Measurements from ENCODE around the gene NRF1.

Gene NRF1

DNA sequence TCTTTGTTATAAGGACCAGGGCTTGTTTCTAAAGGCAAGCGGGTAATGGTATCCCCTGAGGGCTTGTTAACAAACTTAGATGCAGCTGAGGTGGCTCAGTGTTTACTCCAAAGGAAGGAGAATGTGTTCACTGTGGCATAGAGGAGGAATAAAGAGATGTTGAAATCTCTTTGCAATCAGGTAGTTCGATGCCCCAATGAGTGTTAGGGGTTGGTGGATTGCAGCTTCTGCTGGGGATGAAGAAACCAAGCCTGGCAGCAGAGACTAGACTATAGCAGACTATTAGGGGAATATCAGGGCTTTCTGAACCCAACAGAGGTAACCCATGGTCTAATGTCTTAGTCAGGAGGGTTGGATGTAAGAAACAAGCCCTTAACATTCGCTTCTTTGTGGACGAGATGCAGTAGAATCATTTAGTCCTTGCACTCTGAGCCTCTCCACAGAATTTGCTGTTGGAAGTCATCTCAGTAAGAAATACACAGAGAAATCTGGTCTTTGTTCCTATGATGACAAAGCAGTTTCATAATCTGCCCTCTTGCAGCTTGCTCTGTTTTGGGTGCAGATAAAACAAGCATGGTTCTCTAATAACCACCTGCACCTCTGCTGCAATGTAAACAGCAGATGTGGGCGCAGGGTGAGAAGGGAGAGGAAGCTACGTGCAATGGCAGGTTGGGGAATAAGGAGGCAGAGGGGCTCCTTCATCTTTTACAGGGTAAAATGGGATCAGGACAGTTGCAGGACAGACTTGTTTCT, 108.6 kb downstream of the NRF1 start:
- H3K4me3 ChIP-seq (ENCODE audit: low read depth, low read length), result no peak overlapping the region
- DNase-seq (ENCODE audit: low read depth), result no peak

GRCh38 chr7:129721068-129721467, 109.5 kb downstream of the NRF1 start:
- no peak for DNase-seq (ENCODE audit: low read depth)
- no peak overlapping the region for H3K4me3 ChIP-seq (ENCODE audit: low read depth, low read length)

- no peak for DNase-seq (ENCODE audit: low read depth)
- H3K4me3 ChIP-seq (ENCODE audit: low read depth, low read length), result no peak overlapping the region
Observed at GRCh38 chr7:129723679-129724078, 112.2 kb downstream of the NRF1 start.

- DNase-seq (ENCODE audit: low read depth), result no peak
- H3K4me3 ChIP-seq (ENCODE audit: low read depth, low read length), result no peak overlapping the region
Observed at GRCh38 chr7:129724796-129725195, 113.3 kb downstream of the NRF1 start.

GRCh38 chr7:129728875-129729467, 117.5 kb downstream of the NRF1 start:
- no peak overlapping the region for H3K4me3 ChIP-seq (ENCODE audit: low read depth, low read length)
- DNase-seq (ENCODE audit: low read depth), result no peak

DNA sequence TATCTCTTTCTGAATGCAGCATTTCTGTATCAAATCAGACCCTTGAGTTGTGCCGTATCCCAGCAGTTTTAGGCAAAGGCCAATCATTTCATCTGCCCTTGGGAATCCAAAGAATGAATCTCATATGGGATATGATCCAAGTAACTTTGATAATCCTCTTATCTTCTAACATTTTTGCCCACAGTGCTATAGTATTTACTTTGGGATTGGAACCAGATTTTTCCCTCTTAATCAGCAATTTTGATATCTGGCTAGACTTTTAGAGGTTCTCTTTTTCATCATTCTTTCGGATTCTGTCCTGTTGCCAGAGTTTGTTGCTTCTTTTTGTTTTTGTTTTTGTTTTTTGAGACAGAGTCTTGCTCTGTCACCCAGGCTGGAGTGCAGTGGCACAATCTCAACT, 118.0 kb downstream of the NRF1 start:
- DNase-seq (ENCODE audit: low read depth), result no peak

GRCh38 chr7:129730159-129730558, 118.6 kb downstream of the NRF1 start:
- H3K4me3 ChIP-seq (ENCODE audit: low read depth, low read length), result no peak overlapping the region
- DNase-seq (ENCODE audit: low read depth), result no peak

More for the DNA sequence above, 118.0 kb downstream of the NRF1 start:
- no peak overlapping the region for H3K4me3 ChIP-seq (ENCODE audit: low read depth, low read length)

DNA sequence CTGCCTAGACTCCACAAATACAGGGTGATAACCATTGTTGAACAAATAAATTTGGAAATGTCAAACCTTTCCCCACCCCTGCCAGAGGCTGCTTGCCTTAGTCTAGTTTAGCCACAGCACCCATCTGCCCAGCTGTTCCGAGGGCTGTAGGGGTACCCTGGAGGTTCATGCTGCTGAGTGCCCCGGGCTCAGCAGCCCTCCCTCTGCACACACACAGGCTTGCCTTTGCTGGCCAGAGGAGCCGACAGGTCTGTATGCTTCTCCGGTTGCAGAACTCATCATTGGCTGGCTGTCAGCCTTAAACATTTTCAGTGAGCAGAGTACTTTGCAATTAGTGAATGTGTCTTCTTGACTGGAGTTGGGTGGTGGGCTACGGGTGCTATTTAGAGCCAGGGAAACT, 122.9 kb downstream of the NRF1 start:
- DNase-seq (ENCODE audit: low read depth), result no peak
- H3K4me3 ChIP-seq (ENCODE audit: low read depth, low read length), result no peak overlapping the region

- DNase-seq (ENCODE audit: low read depth), result no peak
- H3K4me3 ChIP-seq (ENCODE audit: low read depth, low read length), result no peak overlapping the region
Observed at GRCh38 chr7:129739427-129739826, 127.9 kb downstream of the NRF1 start.

DNA sequence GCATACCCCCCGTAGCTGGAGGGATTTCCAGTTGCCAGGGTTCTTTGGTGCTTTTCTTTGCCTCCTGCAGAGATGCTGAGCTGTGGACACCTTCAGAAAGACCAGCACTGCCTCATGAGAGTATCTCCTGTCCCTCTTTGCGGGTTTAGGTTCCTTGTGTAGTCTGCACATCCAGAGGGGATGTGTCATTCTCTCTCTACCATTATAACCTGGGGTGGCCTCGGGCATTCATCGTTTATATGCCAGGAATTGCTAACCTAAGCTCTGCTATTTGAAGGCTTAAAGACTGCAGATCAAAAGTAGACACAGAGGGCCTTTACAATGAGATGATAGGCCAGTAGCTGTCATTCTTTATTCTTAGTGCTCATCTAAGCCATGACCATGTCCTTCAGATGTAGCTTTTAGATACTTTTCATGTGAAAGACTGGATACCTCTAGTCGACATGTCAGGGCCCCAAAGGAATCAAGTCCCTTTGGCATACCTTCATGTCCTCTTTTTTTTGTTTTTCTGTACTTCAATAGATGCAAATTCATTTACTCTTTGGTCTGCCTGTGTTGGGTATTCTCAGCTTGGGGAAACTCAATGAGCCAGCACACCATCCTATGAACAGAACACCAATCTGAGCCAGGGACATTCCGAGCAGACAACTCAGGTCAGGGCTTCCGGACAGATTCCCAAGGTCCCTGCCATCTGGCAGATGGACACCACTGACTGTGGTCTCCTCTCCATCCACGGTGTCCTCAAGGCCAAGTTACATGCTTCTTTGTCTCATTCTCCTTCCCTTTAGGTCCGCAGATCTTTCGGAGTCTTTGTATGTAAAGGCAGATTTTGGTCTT, 129.3 kb downstream of the NRF1 start:
- no peak overlapping the region for H3K4me3 ChIP-seq (ENCODE audit: low read depth, low read length)
- DNase-seq (ENCODE audit: low read depth), result no peak

- H3K4me3 ChIP-seq (ENCODE audit: low read depth, low read length), result no peak overlapping the region
- no peak for DNase-seq (ENCODE audit: low read depth)
Observed at GRCh38 chr7:129741743-129742213, 130.3 kb downstream of the NRF1 start.

- H3K4me3 ChIP-seq (ENCODE audit: low read depth, low read length), result no peak overlapping the region
Observed at GRCh38 chr7:129742256-129742655, 130.7 kb downstream of the NRF1 start.

GRCh38 chr7:129746857-129747529, 135.5 kb downstream of the NRF1 start:
- no peak overlapping the region for H3K4me3 ChIP-seq (ENCODE audit: low read depth, low read length)
- no peak for DNase-seq (ENCODE audit: low read depth)

More at GRCh38 chr7:129742256-129742655, 130.7 kb downstream of the NRF1 start:
- DNase-seq (ENCODE audit: low read depth), result no peak

GRCh38 chr7:129748356-129749109, 137.0 kb downstream of the NRF1 start:
- peak; percentile 42 for DNase-seq (ENCODE audit: low read depth)
- no peak overlapping the region for H3K4me3 ChIP-seq (ENCODE audit: low read depth, low read length)

DNA sequence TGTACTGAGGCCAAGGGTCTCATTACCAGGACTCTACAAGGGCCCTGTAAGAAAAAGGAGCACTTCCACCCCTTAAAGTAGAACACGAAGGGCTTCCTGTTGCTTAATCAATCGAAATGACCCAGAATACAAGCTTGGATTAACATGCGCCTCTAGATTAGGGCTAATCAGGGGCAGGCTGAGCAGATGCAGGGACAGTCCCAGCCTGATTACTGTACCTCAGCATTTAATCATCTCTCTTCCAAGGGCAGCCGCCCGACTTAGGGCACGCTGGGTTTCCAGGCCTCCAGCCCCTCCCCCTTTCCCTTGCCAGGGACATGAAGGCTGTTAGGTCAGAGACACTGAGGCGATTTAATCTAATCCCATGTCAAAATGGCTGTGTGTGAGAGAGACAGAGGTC, 138.6 kb downstream of the NRF1 start:
- H3K4me3 ChIP-seq (ENCODE audit: low read depth, low read length), result no peak overlapping the region
- no peak for DNase-seq (ENCODE audit: low read depth)

GRCh38 chr7:129750501-129750900, 139.0 kb downstream of the NRF1 start:
- no peak overlapping the region for H3K4me3 ChIP-seq (ENCODE audit: low read depth, low read length)
- no peak for DNase-seq (ENCODE audit: low read depth)

DNA sequence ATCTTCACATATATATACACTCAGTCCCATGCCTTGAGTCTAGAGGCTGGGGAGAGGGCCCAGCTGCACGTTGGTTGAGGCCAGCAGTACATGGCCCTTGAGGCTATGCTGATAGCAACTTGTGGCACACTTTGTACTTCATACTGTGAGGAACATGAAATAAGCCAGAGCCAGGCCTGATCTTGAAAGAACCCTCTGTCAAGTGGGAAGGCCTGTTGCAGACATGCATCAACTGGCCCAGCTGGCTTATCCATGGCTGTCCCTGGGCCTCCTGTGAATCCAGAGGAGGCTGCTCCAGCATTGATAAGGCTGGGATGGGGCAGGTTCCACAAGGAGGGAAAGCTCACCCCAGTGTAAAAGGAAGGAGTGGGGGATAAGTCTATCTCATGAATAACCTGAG, 140.4 kb downstream of the NRF1 start:
- no peak for DNase-seq (ENCODE audit: low read depth)
- H3K4me3 ChIP-seq (ENCODE audit: low read depth, low read length), result no peak overlapping the region

GRCh38 chr7:129752760-129753159, 141.2 kb downstream of the NRF1 start:
- no peak for DNase-seq (ENCODE audit: low read depth)
- no peak overlapping the region for H3K4me3 ChIP-seq (ENCODE audit: low read depth, low read length)

DNA sequence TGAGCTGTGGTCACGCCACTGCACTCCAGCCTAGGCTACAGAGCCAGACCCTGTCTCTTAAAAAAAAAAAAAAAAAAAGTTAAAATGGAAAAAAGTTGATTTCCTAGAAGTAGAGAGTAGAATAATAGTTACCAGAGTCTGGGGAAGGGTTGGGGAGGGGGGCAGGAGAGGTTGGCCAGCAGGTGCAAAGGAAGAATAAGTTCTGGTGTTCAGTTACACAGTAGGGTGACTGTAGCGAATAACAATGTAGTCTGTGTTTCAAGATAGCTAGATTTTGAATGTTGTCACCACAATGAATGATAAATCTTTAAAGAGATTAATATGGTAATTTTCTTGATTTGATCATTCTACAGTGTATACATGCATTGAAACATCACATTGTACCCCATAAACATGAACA, 142.9 kb downstream of the NRF1 start:
- H3K4me3 ChIP-seq (ENCODE audit: low read depth, low read length), result no peak overlapping the region
- no peak for DNase-seq (ENCODE audit: low read depth)
